CMK (cell line): ENCODE measurements around the gene NIT1.
"Not testable (repeated sequence)": the region's sequence is repeated elsewhere in the genome, so short reads cannot be mapped to it uniquely, and the experiment has no call there.

Experiments used
- DNase-seq: peaks from one replicate; pipeline ENCODE4 v3.0.0-alpha.2; 2010; ENCODE audit warnings: low read depth

NIT1 gene

DNA sequence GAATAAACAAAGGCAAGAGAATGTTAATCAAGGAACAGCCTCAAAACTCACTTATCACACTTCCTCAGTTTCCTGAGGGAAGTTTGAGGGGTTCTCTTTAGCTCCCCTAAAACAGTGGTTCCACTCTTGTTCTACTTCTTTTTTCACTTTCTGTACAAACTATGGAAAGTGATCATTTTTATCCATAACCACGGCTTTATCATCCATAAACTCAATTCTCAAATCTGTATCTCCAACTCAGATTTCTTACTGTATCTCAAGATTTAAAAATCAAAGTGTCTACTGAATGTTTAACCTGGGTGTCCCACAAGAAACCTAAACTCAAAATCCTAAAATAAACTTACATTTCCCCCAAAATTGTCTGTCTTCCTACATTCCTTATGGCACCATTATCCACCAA is 4.0 kb upstream of the NIT1 start:
- DNase-seq, result no peak

DNA sequence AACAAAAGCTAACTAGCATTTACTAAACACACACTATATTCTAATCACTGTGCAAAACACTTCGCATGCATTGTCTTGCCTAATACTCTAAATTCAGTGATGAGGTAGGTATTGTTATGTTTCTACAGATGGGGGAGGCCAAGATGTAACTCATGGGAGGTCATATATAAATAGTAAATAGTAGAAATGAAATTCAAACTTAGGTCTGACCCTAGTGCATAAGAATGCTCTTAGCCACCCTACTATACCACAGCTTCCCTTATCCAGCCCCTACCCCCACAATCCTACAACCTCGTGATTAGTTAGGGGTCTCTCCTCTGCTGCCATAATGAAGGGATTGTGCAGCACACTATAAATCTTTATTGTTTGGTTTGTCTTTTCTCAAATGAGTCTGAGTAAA is 3.3 kb upstream of the NIT1 start:
- no peak for DNase-seq

DNA sequence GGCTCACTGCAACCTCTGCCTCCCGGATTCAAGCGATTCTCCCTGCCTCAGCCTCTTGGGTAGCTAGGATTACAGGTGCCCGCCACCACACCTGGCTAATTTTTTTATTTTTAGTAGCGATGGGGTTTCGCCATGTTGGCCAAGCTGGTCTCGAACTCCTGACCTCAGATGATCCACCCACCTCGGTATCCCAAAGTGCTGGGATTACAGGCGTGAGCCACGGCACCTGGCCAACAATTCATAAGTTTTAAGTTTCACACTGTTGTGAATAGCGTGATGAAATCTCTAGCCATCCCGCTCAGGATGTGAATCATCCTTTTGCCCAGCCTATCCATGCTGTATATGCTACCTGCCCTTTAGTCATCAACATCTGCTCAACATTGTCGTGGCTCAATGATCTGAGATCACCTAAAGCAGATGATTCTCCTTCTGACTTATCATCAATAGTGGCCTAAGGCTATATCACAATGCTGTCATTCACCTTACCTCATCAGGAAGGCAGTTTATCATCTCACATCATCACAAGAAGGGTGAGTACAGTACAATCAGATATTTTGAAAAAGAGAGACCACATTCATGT is 2.7 kb upstream of the NIT1 start:
- no peak for DNase-seq

DNA sequence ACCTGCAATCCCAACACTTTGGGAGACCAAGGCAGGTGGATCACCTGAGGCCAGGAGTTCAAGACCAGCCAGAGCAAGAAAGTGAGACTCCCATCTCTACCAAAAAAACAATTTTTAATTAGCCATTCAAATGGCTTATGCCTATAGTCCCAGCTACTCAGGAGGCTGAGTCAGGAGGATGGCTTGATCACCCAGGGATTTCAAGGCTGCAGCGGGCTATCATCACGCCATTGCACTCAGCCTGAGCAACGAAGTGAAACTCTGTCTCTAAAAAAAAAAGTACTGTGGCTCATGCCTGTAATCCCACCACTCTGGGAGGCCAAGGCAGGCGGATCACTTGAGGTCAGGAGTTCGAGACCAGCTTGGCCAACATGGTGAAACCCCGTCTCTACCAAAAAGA is 1.9 kb upstream of the NIT1 start:
- DNase-seq, result not testable (repeated sequence)

DNA sequence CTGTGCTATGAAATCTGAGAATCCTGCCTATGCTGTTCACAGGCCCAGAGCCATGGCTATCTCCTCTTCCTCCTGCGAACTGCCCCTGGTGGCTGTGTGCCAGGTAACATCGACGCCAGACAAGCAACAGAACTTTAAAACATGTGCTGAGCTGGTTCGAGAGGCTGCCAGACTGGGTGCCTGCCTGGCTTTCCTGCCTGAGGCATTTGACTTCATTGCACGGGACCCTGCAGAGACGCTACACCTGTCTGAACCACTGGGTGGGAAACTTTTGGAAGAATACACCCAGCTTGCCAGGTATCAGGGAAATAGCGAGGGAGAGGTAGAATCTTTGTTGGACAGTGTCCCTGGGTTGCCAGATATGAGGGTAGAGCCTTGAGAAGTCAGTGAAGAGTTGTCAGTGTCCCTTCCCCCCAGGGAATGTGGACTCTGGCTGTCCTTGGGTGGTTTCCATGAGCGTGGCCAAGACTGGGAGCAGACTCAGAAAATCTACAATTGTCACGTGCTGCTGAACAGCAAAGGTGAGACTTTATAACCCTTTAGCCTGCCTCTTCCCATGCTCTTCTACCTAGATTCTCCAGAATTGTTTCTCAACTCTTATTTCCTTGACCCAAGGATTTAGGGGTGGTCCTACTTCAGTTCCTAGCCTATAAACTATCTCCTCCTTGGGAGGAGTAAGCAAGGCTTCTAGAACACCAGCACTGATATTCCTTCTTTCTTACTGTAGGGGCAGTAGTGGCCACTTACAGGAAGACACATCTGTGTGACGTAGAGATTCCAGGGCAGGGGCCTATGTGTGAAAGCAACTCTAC is 1.4 kb downstream of the NIT1 start:
- DNase-seq, result peak; percentile 49

DNA sequence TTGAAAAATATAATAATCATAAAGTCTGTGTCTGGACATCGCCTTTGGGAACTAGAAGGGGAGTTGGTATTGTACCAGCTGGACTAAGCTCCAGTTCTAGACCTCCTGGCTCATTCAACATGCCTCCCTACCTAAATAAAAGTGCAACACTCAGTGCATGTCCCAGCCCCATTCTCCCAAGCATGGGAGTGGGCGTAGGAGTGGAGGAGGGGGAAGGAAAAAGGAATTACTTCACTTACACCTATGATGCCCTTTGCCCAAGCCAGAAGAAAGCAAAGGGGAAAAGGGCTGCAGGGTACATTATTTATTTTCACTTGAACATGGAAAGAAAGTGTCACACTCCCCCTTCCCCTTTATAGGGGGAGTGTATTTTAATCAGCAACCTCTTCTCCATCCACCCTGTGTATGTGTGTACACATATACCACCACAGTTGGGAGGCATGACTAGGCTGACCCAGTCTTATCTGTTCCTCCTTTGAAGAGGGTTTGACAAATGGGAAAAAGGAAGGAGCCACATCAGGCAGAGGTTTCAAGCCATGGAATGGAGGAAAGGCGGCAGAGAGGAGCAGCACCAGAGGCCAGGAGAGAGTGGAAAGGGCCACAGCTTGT is 3.2 kb downstream of the NIT1 start:
- DNase-seq, result no peak

DNA sequence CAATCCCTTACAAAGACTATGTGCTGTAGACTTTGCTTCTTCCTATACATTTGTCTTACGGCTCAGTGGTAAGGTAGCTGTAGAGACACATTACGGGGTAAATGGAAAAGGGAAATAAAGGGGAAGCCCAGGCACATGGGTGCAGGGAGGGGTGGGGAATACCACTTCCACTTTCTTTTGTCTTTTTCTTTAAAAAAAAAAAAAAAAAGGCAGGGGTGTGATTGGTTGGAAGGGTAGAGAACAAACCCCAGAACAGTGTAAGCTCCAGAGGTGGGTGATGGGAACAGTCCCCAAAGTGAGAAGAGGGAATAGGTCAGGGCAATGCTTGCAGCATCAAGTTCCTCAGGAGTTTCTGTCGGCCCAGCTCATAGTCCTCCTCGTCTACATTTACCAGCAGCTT is 3.9 kb downstream of the NIT1 start:
- DNase-seq, result no peak

DNA sequence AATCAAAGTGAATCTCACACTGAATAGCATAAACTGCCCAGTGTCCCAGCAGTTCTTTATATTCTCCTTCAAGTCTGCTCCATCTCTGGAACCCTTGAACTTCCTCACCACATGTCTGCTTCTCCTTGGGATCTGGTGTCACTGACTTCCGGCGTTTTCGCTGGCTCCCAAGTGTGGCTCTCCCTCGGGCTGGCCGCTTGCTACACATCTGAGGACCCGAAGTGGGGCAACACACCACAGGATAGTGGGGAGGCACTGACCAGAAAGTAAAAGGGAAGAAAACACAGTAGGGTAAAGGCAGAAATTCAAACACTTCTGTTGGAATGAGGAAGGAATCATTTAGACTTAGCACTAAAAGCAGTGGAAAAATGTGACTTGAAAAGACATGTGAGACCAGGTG is 5.1 kb downstream of the NIT1 start:
- DNase-seq, result no peak

DNA sequence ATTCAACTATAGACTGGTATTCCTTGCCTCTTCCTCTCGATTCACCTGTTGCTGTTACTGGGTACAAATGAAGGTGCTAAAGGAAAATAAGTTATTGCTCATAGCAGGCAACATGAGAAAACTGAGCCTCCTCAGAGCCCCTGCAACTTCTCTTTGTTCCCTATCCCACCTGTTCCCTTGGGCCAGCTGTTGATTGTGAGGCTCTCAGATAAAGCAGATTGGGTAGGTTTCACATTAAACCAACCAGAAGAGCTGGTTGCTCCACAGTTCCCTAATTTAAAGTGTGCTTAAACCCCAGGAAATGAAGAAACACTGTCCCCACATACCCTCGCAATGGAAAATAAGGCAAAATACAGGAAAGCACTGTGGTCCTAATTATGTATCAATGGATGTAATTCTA is 9.7 kb downstream of the NIT1 start:
- DNase-seq, result no peak

DNA sequence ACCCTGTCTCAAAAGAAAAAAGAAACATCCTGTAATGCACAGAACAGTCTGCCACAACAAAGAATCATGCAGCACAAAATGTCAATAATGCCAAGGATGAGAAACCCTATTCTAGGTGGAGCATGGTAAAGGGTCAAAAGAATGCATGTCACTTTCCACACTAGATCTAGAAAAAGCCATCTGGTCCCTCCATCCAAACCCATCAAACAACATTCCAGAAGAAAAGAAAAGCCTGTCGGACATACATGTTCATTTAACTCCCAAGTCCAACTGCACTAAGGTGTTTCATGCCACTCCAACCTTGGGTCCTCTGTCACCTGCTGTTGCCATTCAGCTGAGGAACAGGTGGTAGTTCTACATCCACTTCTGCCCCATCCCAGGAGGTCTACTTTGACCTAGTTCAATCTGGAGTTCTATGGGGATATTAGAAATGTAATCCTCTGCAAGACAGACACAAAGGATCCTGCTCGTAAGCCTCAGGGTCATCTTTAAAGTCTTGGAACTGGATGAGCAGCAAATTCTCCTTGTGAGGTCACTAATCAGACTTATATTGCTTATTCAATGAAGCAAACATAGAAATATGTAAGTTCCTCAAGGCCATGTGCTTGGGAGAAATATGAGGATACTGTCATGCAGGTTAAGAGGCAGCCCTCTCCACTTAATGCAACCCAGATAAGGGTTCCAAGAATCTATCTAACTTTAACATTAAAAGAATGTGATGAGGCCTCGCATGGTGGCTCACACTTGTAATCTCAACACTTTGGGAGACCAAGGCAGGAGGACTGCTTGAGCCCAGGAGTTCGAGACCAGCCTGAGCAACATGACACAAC is 10.9 kb downstream of the NIT1 start:
- DNase-seq, result no peak

DNA sequence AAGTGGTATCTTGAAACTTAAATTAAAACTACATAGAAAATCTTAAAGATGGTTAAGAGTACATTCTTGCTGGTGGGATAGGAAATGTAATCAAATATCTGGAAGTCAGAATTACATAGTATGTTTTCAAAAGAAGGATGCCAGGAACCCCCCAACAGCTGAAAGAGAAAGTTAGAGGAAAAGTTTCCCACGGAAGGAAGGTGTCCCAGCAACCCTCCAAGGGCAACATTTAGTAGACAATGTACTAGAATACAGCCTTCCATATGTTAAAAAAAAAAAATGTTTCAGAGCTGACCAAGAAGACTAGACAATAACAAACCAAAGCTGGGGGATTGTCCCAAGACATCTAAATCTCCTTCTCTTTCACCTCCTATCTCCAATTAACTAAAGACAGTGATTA is 12.4 kb downstream of the NIT1 start:
- DNase-seq, result no peak

DNA sequence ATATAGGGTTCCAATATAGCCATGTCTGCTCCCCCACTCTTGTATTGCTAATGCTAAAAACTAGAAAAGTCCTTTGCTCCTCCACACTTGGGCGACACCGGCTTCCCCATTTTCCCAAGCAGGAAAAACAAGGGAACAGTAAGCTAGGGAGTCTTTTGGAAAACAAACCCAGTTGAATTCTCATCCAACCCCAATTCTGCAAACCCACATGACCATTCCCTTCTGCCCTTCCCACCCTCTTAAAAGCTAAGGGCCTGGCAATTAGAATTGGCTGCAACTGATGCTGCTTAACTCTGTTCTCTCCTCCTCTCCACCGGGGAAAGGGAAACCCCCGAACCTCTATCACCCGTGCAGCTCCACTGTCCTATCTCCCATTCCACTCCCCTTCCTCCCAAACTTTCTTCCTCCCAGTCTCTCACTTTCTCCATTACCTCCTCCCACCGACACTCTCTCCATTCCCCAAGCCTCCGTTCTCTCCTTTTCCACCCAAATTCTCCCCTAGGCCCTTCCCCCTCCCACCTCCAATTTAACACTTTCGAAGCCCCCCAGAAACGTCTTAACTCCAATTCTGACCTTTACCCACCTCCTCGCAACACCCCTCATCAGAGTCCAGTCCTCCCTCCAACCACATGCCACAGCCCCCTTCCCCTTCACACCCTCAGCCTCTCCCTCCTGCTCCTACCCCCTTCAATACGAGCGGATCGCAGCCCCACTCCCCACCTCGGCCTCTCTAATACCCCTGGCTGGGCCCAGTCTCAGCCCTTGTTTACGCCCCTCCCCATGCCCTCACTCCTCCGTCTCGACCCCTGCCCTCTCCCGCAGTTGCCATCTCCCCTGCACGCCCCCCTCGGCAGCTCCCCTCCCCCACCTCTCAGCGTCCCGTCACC is 13.9 kb downstream of the NIT1 start:
- no peak for DNase-seq

DNA sequence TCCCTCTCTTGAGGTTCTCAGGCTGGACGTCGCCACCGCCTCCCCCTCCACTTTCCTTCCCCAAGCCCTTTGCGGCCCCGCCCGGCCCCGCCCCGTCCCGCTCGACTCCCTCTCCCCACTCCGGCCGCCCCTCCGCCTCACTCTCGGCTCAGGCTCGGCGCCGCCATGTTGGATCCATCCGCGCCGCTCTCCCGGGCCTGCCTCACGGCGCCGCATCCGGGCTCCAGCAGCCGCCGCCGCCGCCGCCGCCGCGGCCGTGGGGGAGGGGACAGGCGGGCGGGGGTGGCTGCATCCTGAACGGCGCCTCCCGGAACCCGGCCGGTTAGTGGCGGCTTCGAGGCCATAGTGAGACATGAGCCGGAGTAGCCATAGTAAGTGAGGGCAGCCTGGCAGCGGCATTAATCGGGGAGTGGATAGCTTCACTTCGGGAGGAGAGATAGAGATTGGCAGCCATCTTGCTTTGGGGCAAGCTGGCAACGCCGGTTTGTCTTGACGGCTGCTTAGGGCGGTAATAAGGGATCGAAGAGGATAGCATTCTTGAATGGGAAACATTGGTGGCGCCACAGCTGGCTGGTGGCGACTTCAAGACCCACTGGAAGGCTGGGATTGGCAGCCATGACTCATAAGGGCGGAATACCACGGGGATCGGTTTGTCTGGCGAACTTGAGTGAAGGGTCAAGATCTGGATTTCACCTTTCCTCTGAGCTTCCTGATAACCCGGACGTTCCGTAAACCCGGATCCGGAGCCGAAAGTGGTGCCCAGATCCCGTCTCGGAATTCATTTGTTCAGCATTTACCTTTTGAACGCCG is 14.7 kb downstream of the NIT1 start, which contains the start of gene DEDD:
Gene DEDD (minus strand): TSS at position 258 of the 810 bp plus-strand sequence. CDS start 8,205 bp downstream, outside the sequence.
- DNase-seq, result peak; percentile 86

DNA sequence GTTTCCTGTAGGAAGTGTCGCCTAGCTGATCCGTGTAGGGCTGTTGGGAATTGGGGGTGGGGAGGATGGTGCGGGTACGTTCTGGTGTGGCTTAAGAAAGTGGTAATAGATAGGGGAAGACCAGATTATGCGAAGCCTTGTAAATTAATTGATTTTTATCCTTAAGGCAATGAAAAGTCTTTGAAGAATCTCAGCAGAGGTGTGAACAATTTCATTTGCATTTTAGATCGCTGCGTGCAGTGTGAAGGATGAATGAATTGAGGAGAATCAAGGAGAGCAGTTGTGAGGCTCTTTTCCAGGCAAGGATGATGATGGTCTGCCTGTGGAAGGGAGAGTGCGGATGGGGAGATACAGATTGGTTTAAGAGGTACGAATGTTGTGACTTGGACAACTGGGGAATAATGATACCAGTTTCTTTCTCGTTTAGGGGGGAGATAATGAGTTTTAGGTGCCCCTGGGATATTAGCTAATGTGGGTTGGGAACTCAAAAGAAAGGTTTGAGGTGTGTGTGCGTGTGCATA is 15.4 kb downstream of the NIT1 start:
- no peak for DNase-seq

DNA sequence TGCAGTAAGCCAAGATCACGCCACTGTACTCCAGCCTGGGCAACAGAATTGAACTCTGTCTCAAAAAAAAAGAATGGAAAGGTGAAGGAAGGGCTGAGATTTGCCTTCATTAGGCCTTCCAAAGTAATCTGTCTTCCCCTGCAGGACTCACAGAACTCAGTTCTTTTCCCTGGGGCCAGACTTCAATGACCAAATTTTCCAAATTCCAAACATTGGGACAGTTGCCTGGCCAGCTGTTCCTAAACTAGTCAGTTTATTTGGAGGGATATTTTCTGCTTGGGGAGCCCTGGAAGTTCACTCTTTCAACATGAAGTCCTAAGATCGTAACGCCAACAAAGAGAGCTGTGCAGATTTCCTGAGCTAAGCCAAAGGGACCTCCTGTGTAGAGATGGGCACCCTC is 20.0 kb downstream of the NIT1 start:
- no peak for DNase-seq

DNA sequence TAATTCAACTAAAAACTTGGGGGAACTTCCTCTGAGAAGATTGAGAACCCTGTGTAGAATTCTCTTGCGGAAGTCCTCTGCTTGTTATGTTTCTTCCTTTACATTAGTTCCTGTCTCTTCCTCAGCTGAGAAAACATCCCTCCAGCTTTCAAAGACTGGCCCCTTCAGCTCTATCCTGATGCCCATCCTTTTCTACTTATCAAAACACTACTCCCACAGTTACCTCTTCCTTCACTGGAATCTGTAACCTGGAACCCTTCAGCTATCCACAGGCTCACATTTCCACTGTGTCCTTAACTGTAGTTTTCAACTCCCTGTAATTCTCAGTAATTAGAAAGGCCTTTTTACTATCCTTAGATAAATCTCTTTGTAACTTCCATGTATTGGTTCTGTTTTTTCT is 20.5 kb downstream of the NIT1 start:
- DNase-seq, result no peak

DNA sequence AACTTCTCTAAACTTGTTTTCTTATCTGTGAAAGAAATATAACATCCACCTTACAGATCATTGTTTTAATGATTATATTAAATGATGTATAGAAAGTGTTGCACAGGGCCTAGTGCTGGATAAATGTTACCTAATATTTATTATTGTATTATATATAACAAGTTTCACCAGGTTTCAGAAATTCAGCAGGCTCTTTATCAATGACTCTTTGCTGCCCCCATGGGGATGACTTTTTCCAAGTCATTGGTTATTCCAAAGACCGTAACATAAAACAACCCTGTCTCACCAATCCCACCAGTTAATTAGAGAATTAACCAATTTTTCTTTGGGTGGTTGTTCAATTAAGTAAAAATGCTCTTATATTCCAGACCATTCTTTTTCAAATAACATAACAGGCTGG is 21.9 kb downstream of the NIT1 start:
- DNase-seq, result no peak

DNA sequence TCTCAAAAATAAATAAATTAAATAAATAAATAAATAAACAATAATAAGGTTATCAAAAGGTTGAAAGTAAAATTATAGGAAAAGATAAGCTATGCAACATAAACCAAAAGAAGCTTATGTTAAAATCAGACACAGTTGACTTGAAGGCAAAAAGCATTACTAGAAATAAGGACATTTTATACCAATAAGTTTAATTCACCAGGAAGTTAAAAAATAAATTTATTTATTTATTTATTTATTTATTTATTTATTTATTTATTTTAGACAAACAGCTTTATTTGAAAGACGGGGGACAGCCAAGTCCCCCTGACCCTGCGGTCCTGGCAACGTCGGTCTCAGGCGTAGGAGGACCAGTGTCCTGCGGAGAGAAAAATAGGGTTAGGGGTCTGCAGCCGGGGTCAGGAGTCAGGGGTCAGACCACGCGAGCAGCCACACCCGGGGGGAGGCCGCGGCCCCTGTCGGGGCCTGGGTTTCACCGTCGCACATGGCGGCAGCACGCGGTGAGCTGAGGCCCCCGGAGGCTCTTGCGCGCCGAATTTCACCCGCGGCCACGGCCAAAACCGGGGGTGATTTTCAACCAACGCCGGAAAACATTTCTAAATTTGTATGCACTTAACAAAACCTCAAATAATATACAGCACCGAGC is 23.0 kb downstream of the NIT1 start:
- DNase-seq, result no peak

DNA sequence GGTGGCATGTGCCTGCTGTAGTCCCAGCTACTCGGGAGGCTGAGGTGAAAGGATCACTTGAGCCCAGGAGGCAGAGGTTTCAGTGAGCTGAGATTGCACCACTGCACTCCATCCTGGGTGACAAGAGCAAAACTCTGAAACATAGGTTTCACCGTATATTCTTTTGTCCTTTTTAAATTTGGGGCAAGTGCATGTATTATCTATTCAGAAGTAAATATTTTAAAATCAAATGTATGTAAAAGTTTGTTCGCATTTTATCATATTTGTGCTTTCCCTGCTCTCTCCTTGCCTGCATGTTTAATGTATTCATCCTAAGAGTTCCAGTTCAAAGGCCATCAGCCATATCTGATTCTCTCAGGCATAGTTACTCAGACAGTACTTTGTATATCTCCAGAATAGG is 27.9 kb downstream of the NIT1 start:
- no peak for DNase-seq

DNA sequence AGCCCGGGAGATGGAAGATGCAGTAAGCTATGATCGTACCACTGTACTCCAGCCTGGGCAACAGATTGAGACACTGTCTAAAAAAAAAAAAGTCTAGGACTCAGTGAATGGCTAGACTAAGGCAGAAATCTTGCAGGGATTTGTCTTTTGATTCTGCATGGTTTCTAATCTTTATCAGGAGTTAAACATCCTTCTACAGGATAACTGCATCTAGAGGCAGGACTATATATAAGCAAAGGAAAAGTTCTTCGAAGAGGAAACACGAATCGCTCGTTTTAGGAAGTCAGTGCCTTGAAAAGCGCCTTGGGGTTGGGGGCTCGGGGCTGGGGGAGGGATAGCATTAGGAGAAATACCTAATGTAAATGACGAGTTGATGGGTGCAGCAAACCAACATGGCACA is 35.3 kb downstream of the NIT1 start:
- DNase-seq, result no peak
